Epithelial cell of prostate (primary cell): ENCODE results near the gene NFIA.

Source experiments
- DNase-seq: peaks from one replicate; pipeline ENCODE4 v3.0.0-alpha.2; 2011; ENCODE audit warnings: low read depth, low spot score
- H3K27ac ChIP-seq: fragments of 450-650 bp; 2 replicates; pipeline ENCODE4 v1.5.1; 2017; ENCODE audit warnings: mild to moderate bottlenecking

NFIA gene

DNA sequence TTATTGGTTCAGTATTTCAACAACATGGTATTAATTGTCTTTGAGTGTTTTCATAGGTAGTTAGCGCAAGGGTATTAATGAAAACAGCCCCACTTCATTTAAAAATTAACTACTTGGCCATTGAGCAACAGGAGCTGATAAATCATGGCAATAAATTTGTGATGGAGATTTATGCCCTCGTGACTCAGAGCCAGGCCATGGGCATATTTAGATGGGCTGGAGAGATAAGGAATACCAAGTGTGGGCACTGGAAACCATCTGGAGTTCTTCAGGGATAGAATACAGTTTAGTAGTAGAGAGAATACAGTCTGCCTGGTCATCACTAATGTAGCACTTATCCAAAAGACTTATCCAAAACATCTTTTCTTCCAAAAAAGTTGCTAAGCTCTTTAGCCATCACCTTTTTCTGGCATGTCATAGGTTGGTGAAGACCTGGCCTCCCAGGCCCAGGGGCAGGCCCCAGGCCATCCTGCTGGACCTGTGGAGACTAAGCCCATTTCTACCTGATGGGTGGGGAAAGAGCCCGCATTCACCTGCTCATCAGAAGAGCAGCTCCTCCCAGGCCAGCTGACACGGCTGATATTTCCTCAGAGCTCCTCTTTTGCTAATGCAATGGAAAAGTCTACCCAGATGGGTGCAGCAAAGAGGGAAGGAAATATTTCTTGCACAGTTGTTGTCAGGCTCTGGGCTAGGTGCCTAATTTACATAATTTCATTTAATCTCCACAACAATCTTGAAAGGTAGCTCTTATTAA is 404.6 kb downstream of the NFIA start:
- no peak overlapping the region for H3K27ac ChIP-seq
- no peak for DNase-seq

GRCh38 chr1:61487801-61488200 is 405.4 kb downstream of the NFIA start:
- DNase-seq = no peak
- H3K27ac ChIP-seq = no peak overlapping the region

DNA sequence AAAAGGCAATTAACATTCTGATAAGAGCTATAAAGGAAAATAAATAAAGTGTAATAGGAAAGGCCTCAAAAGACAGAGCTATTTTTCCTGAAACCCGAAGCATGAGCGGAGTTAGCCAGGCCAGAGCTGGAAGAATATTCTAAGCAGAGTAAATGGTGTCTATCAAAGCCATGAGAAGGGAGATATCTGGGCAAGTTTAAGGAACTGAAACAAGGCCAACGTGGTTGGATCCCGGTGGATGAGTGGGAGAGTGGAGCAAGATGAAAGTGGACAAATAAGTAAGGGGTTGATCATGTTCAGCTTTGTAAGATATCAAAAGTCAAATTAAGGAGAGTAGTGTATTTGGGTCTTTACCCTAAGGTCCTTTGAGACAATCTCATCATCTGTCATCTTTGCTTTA is 408.6 kb downstream of the NFIA start:
- H3K27ac ChIP-seq = no peak overlapping the region
- no peak for DNase-seq

DNA sequence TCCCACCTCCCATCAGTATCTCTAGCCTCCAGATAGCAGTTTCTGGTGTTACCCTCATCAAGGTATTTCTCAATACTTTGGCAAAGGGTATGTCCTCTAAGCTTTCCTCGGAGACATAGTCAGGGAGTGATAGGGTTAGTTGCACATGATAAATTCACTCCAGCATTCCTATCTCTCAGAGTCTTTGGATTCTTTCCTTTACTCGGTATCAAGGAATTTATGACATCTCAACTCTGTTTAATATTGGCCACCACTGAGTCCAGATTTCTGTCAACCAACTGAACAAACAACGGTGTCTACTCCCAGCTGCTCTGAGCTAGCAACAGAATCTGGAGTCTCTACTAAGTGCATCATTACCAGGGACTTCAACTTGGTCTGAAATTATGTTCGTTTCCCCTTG is 409.1 kb downstream of the NFIA start:
- H3K27ac ChIP-seq = no peak overlapping the region
- DNase-seq = no peak

DNA sequence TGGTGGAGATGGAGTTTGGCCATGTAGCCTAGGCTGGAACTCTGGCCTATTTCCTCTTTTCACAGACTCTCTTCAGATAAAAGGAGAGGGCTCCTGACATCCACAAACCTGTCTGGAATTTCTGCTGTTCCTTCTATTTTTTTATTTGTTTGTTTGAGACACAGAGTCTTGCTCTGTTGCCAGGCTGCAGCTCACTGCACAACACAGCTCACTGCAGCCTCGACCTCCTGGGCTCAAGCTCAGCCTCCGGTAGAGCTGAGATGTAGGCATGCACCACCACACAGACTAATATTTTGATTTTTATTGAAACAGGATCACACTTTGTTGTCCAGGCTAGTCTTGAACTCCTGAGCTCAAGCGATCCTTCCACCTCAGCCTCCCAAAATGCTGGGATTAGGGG is 411.6 kb downstream of the NFIA start:
- no peak for DNase-seq
- no peak overlapping the region for H3K27ac ChIP-seq

DNA sequence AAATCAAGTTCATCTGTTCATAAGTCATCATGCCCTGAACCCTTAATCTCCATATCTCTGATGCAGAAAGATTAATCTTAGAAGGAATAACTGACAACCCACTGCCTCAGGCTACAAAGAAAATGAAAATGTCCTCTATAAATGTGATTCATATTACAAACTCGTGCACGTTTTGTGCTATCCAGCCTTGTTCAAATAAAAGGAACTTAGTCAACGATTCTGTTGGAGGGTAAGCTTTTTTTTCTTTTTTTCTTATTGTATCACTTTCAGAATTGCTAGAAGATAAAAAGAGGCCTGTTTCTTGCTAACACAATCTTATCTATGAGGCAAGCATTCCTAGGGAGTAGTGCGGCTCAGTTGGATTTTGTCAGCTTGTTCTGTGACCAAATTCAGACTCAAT is 414.1 kb downstream of the NFIA start:
- peak overlapping the region; percentile 17 for H3K27ac ChIP-seq
- peak; percentile 56 for DNase-seq

- H3K27ac ChIP-seq = peak overlapping the region; percentile 17
- no peak for DNase-seq
Measured at GRCh38 chr1:61497013-61497412, 414.7 kb downstream of the NFIA start.

- no peak for DNase-seq
- H3K27ac ChIP-seq = no peak overlapping the region
Measured at GRCh38 chr1:61498342-61498741, 416.0 kb downstream of the NFIA start.

GRCh38 chr1:61501971-61502916 is 419.9 kb downstream of the NFIA start:
- H3K27ac ChIP-seq = no peak overlapping the region
- no peak for DNase-seq

DNA sequence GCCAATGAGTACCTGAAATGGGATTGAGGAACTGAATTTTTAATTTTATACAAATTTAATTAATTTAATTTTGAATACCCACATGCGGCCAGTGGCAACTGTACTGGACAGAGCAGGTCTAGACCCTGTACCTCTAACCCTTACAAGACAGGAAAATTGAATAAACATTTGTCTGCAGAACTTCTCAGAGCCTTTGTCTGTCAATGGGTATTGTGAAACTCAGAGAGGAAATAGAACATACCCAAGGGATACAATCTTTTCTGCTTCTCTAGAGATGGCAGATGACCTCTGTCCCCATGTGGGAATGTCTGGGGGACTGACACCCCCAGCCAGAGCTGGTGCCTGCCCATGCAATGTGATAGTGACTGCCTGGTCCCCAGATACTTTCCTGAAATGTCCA is 421.9 kb downstream of the NFIA start:
- no peak for DNase-seq
- peak overlapping the region; percentile 14 for H3K27ac ChIP-seq

DNA sequence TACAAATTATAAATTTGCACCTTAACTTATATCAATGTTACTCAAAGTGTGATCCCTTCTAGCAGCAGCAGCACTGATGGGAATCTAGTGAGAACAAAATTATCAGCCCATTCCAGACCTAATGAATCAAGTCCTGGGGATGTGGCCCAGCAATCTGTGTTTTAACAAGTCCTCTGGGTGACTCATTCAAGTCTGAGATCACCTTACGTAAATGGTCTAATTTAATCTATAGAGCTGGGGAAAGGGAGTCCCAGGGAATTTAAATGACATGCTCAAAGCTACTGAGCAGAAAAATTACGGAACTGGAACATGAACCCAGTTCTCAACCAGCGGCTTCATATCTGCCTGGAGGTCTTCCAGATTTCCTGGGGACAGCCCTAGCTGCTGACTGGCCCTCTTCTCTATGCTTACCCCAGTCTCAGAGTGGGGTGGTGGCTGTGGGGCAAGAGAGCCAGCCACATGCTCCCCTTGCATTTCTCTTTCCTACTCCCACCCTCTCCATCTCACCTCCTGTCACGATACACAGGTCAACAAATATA is 422.6 kb downstream of the NFIA start:
- peak overlapping the region; percentile 14 for H3K27ac ChIP-seq
- DNase-seq = peak; percentile 64

DNA sequence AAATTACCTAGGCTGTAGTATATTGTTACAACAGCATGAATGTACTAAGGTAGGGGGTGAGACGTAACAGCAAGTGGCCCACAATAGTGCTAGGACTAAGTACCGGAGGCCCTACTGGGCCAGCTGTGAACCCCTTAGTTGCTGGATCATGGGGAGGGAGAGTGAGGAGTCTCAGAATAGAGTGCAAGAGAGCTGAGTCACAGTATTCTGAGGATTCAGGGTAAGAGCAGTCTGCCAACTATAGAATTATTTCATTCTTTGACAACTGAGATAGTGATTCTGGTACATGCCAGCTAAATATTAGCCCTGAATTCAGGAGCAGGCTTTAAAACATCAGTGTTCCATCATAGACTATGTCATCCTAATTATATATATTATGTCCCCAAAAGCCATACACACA is 423.9 kb downstream of the NFIA start:
- H3K27ac ChIP-seq = no peak overlapping the region
- no peak for DNase-seq

GRCh38 chr1:61506944-61507500 is 424.7 kb downstream of the NFIA start:
- no peak for DNase-seq
- H3K27ac ChIP-seq = no peak overlapping the region
